ENCODE results near the gene AP2B1.
A peak's percentile ranks its signal among the peaks of the same experiment; 100 is the strongest.

AP2B1 gene

DNA sequence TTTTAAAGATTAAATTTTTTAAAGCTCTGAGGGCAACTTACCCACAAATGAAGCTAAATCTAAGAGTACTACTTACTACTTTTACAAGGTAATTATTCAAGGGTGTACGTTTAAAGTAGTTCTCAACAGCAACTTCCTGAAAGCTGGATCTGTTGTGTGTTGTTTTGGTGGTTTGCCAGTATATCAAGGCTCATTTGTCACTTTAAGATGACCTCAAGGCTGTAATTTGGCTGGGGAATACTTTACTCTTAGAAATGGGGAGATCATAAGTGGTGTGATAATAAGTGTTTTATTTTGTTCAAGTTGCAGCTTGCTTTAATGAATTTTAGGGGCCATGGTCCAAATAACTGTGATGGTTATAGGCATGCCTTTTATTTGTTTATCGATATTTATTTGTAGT is 30.4 kb downstream of the AP2B1 start:
- DNase-seq (ENCODE audit: extremely low read depth, low read depth), result no peak
- TF ChIP-seq CTCF (IDR thresholded peaks at IDR 0.05; ENCODE audit: low read depth, low read length, missing control alignments), result no peak
- H3K4me3 ChIP-seq (replicated peaks; ENCODE audit: low read depth, low read length), result no peak overlapping the region

GRCh38 chr17:35618628-35619027 is 31.5 kb downstream of the AP2B1 start:
- H3K4me3 ChIP-seq (replicated peaks; ENCODE audit: low read depth, low read length), result no peak overlapping the region
- TF ChIP-seq CTCF (IDR thresholded peaks at IDR 0.05; ENCODE audit: low read depth, low read length, missing control alignments), result no peak
- no peak for DNase-seq (ENCODE audit: extremely low read depth, low read depth)

- DNase-seq (ENCODE audit: extremely low read depth, low read depth), result no peak
- no peak for TF ChIP-seq CTCF (IDR thresholded peaks at IDR 0.05; ENCODE audit: low read depth, low read length, missing control alignments)
- H3K4me3 ChIP-seq (replicated peaks; ENCODE audit: low read depth, low read length), result no peak overlapping the region
Measured at GRCh38 chr17:35621768-35622167, 34.6 kb downstream of the AP2B1 start.

DNA sequence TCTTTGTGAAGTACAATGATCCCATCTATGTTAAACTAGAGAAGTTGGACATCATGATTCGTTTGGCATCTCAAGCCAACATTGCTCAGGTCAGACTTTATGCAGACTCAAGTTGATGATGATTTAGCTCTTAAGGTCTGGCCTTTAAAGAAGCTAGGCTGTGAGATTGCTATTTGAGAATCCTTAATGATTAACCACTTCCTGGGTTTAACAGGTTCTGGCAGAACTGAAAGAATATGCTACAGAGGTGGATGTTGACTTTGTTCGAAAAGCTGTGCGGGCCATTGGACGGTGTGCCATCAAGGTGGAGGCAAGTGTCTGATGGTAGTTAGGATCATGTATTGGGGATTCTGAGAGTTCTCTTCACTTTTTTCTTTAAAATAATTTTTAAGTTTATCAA is 40.3 kb downstream of the AP2B1 start:
- no peak for TF ChIP-seq CTCF (IDR thresholded peaks at IDR 0.05; ENCODE audit: low read depth, low read length, missing control alignments)
- no peak overlapping the region for H3K4me3 ChIP-seq (replicated peaks; ENCODE audit: low read depth, low read length)
- no peak for DNase-seq (ENCODE audit: extremely low read depth, low read depth)

GRCh38 chr17:35630530-35631148 is 43.5 kb downstream of the AP2B1 start:
- TF ChIP-seq CTCF (IDR thresholded peaks at IDR 0.05; ENCODE audit: low read depth, low read length, missing control alignments), result no peak
- DNase-seq (ENCODE audit: extremely low read depth, low read depth), result peak; percentile 19
- H3K4me3 ChIP-seq (replicated peaks; ENCODE audit: low read depth, low read length), result no peak overlapping the region

GRCh38 chr17:35641032-35641431 is 53.9 kb downstream of the AP2B1 start:
- no peak for DNase-seq (ENCODE audit: extremely low read depth, low read depth)
- no peak for TF ChIP-seq CTCF (IDR thresholded peaks at IDR 0.05; ENCODE audit: low read depth, low read length, missing control alignments)

GRCh38 chr17:35645923-35646322 is 58.8 kb downstream of the AP2B1 start:
- DNase-seq (ENCODE audit: extremely low read depth, low read depth), result no peak
- TF ChIP-seq CTCF (IDR thresholded peaks at IDR 0.05; ENCODE audit: low read depth, low read length, missing control alignments), result no peak

More at GRCh38 chr17:35641032-35641431, 53.9 kb downstream of the AP2B1 start:
- H3K4me3 ChIP-seq (replicated peaks; ENCODE audit: low read depth, low read length), result no peak overlapping the region

More at GRCh38 chr17:35645923-35646322, 58.8 kb downstream of the AP2B1 start:
- no peak overlapping the region for H3K4me3 ChIP-seq (replicated peaks; ENCODE audit: low read depth, low read length)

All from HFF-Myc (cell line).